Prostate gland (tissue), 2 donors: ENCODE results near the gene FYCO1. TPM values are rescaled to one million over a fixed set of nuclear protein-coding genes. Genes with fewer than 3 reads are reported as not detected.

Experiments
- DNase-seq: peaks from one replicate; pipeline ENCODE4 v3.0.0-alpha.2; 2019; ENCODE audit warnings: low spot score
- H3K27ac ChIP-seq, 2 donors: fragments of 200-600 bp; sonication (generic); 2 replicates each; pipeline ENCODE4 v1.5.1; 2017 to 2019
- H3K27me3 ChIP-seq: fragments of 200-600 bp; sonication (generic); replicated peaks from 2 replicates; pipeline ENCODE4 v1.5.1; 2019; ENCODE audit not compliant: insufficient read depth
- H3K36me3 ChIP-seq, 2 donors: fragments of 200-600 bp; sonication (generic); 1 replicate in 1 of 2; 2 replicates in 1 of 2; pipeline versions ENCODE4 v1.5.1 to v1.8.1; 2017 to 2019
- H3K4me1 ChIP-seq: fragments of 200-600 bp; sonication (generic); replicated peaks from 2 replicates; pipeline ENCODE4 v1.5.1; 2019
- H3K4me3 ChIP-seq, 2 donors: fragments of 200-600 bp; sonication (generic); 2 replicates each; pipeline ENCODE4 v1.5.1; 2017 to 2019
- H3K9me3 ChIP-seq: fragments of 200-600 bp; sonication (generic); 2 replicates; pipeline ENCODE4 v1.5.1; 2017
- POLR2A ChIP-seq: fragments of 450-650 bp; IDR thresholded peaks from one replicate; pipeline ENCODE4 v1.6.1; 2016; ENCODE audit warnings: antibody characterized with exemption, mild to moderate bottlenecking
- POLR2AphosphoS5 ChIP-seq: sonication (generic); formaldehyde crosslinking; IDR thresholded peaks from one replicate; pipeline ENCODE4 v1.6.1; 2017; ENCODE audit warnings: antibody characterized with exemption
- WGBS: methylation state at CpG from one replicate; pipeline ENCODE4 v1.1.5; 2018; 5-methylcytosine and 5-hydroxymethylcytosine counted together
- intact Hi-C: fragments of 100-400 bp; cut with DNase I; formaldehyde crosslinking; loops from one replicate; pipeline ENCODE4 v1.14.2; 2022
- total RNA-seq, 2 donors: library from RNA; depleted of rRNA; stranded (reverse); fragments of >200 nt; gene quantifications; one replicate each; pipeline ENCODE4 v1.1.0, GENCODE V29; 2016
- TF ChIP-seq, protein P1 (sequence below), 4 experiments: fragments of 200-600 bp in 2 of 4; fragments of 450-650 bp in 2 of 4; sonication (generic) in 2 of 4; IDR thresholded peaks; 1 replicate in 3 of 4; 2 replicates in 1 of 4; pipeline ENCODE4 v1.5.1; 2016 to 2019; ENCODE audit warnings: antibody characterized with exemption in 4 of 4, mild to moderate bottlenecking in 2 of 4, moderate library complexity in 2 of 4

The FYCO1 gene
- total RNA-seq, 2 donors from 2014 or later: 33.1 to 56.7 TPM

GRCh38 chr3:46013316-46014094, 17.9 kb upstream of the FYCO1 start:
- Histone ChIP-seq H3K36me3 (no peaks in the 10 kb centered on the region), H3K4me3 (no peak overlapping the region), H3K4me1 (no peaks in the 10 kb centered on the region), H3K27ac (no peak overlapping the region), H3K27me3 (no peaks in the 10 kb centered on the region), H3K9me3 (no peaks in the 10 kb centered on the region)
- DNase-seq: no peak
- intact Hi-C loops: no loop called here
- TF ChIP-seq, protein P1, sequence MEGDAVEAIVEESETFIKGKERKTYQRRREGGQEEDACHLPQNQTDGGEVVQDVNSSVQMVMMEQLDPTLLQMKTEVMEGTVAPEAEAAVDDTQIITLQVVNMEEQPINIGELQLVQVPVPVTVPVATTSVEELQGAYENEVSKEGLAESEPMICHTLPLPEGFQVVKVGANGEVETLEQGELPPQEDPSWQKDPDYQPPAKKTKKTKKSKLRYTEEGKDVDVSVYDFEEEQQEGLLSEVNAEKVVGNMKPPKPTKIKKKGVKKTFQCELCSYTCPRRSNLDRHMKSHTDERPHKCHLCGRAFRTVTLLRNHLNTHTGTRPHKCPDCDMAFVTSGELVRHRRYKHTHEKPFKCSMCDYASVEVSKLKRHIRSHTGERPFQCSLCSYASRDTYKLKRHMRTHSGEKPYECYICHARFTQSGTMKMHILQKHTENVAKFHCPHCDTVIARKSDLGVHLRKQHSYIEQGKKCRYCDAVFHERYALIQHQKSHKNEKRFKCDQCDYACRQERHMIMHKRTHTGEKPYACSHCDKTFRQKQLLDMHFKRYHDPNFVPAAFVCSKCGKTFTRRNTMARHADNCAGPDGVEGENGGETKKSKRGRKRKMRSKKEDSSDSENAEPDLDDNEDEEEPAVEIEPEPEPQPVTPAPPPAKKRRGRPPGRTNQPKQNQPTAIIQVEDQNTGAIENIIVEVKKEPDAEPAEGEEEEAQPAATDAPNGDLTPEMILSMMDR (IDR thresholded peaks at IDR 0.05): no peak
- TF ChIP-seq POLR2AphosphoS5 (no peak), POLR2A (no peak)
- WGBS: 79% methylated on average over 7 of the region's 7 CpGs

DNA sequence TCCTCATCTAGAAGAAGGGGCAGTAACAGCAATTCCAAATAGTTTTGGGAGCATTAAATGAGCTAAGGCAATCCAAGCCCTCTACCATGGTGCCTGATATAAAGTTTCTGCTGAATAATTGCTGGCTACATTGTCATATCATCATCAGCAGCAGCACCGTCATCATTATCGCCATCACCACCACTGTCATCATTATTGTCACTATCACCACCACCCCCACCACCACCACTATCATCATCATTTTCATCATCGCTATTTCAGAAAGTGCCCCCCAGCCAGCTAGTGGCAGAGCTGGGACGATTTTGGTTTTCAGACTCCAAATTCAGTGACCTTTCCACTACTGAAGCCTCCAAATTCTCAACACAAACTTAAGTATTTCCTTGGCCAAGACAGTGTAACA, 16.6 kb upstream of the FYCO1 start:
- Histone ChIP-seq H3K4me3 (no peak overlapping the region), H3K36me3 (no peaks in the 10 kb centered on the region), H3K27ac (no peak overlapping the region), H3K4me1 (no peaks in the 10 kb centered on the region), H3K9me3 (no peaks in the 10 kb centered on the region), H3K27me3 (no peaks in the 10 kb centered on the region)
- DNase-seq: no peak
- TF ChIP-seq POLR2AphosphoS5: no peak
- no peak for TF ChIP-seq POLR2A
- TF ChIP-seq, protein P1 (IDR thresholded peaks at IDR 0.05): no peak
- intact Hi-C loops: no loop called here
- WGBS: 91% methylated on average over 4 of the region's 4 CpGs

DNA sequence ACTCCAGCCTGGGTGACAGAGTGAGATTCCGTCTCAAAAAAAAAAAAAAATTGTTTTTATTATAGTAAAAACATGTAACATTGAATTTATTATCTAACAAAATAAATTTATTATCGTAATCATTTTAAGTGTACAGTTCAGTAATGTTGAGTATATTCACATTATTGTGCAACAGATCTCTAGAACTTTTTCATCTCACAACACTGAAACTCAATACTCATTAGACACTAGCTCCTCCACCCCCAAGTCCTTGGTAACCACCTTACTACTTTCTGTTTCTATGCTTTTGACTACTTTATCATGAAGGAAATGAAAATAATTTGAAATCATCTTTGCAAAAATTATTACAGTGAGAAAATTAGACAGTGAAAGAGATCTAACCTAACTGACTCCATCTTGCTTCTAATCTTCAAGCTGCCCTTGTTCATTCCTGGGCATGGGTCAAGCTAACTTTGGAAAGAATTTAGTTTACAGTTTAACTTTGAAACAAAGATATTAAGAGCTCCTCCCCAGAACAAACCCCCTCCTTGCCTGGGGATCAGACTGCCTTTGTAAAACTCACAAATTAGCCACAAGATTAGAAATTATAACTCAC, 15.0 kb upstream of the FYCO1 start:
- WGBS: 95% methylated on average over 2 of the region's 2 CpGs
- no peak for DNase-seq
- intact Hi-C loops: no loop called here

DNA sequence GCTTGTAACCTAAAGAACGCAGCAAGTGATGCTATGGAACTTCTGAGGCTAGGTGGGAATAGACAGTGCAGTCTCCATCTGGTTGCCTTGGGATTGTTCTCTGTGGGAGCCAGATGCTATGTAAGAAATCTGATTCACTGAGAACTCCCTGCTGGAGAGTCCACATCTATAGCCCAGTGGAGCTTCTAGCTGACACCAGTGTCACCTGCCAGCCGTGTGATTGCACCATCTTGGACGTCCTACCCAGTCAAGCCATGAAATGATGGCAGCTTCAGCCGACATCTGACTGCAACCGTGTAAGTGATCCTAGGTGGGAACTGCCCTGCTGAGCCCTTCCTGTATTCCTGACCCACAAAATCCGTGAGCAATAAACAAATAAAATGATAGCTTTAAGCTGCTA, 12.4 kb upstream of the FYCO1 start:
- H3K4me3 ChIP-seq: no peak overlapping the region
- intact Hi-C loops: no loop called here
- DNase-seq: no peak
- H3K27me3 ChIP-seq: no peaks in the 10 kb centered on the region
- H3K9me3 ChIP-seq: no peaks in the 10 kb centered on the region
- H3K36me3 ChIP-seq: no peaks in the 10 kb centered on the region
- H3K27ac ChIP-seq: no peak overlapping the region
- TF ChIP-seq, protein P1 (IDR thresholded peaks at IDR 0.05): no peak
- TF ChIP-seq POLR2AphosphoS5 (no peak), POLR2A (no peak)
- 85% methylated on average over 6 of the region's 6 CpGs for WGBS
- no peaks in the 10 kb centered on the region for H3K4me1 ChIP-seq

More for the DNA sequence above, 15.0 kb upstream of the FYCO1 start:
- no peak overlapping the region for H3K27ac ChIP-seq
- TF ChIP-seq, protein P1 (IDR thresholded peaks at IDR 0.05): no peak
- no peak for TF ChIP-seq POLR2A
- no peak for TF ChIP-seq POLR2AphosphoS5
- no peaks in the 10 kb centered on the region for H3K27me3 ChIP-seq
- H3K4me1 ChIP-seq: no peaks in the 10 kb centered on the region
- H3K4me3 ChIP-seq: no peak overlapping the region
- H3K36me3 ChIP-seq: no peaks in the 10 kb centered on the region
- H3K9me3 ChIP-seq: no peaks in the 10 kb centered on the region

GRCh38 chr3:46007280-46007679, 11.7 kb upstream of the FYCO1 start:
- DNase-seq: no peak
- TF ChIP-seq POLR2A (no peak), POLR2AphosphoS5 (no peak)
- TF ChIP-seq, protein P1 (IDR thresholded peaks at IDR 0.05): no peak
- Histone ChIP-seq H3K9me3 (no peaks in the 10 kb centered on the region), H3K27ac (no peak overlapping the region), H3K4me3 (no peak overlapping the region), H3K36me3 (no peaks in the 10 kb centered on the region), H3K27me3 (no peaks in the 10 kb centered on the region), H3K4me1 (no peaks in the 10 kb centered on the region)
- intact Hi-C loops: no loop called here
